ENCODE results near the gene EIF4G2. TPM values are rescaled to one million over a fixed set of nuclear protein-coding genes. Genes with fewer than 3 reads are reported as not detected.

EIF4G2 gene
- total and polyA plus RNA-seq, 11 donors: 142 to 1,111 (median 796) TPM

GRCh38 chr11:10797001-10797400, 11.7 kb downstream of the EIF4G2 start:
- no peak for TF ChIP-seq POLR2A (IDR thresholded peaks at IDR 0.05)
- no peak for TF ChIP-seq CTCF (IDR thresholded peaks at IDR 0.05)
- Histone ChIP-seq H3K4me3 (no peak overlapping the region), H3K4me1 (peaks cover 0 to 60% (median 14%) of the 10 kb centered on the region in 12 donors), H3K27me3 (no peaks in the 10 kb centered on the region), H3K9me3 (no peaks in the 10 kb centered on the region), H3K36me3 (peaks cover 8 to 72% (median 66%) of the 10 kb centered on the region in 9 donors), H3K27ac (no peak overlapping the region)
- ATAC-seq (no peak), DNase-seq (no peak)
- 90 to 95% (median 91%) methylated on average over 2 of the region's 2 CpGs for WGBS, 4 donors
- intact Hi-C loops (cut with DNase I): loop anchor here in 6 of 10 donors (5.0 to 10.0 kb wide), 5 partner anchors 128 to 998 kb away; no protein-coding TSS in a partner anchor

- Histone ChIP-seq H3K27ac (no peak overlapping the region), H3K9me3 (no peaks in the 10 kb centered on the region), H3K36me3 (peaks cover 8 to 64% (median 58%) of the 10 kb centered on the region in 9 donors), H3K4me3 (no peak overlapping the region), H3K4me1 (peaks cover 0 to 52% (median 10%) of the 10 kb centered on the region in 12 donors), H3K27me3 (no peaks in the 10 kb centered on the region)
- TF ChIP-seq CTCF (IDR thresholded peaks at IDR 0.05): no peak
- TF ChIP-seq POLR2A (IDR thresholded peaks at IDR 0.05): no peak
- ATAC-seq (peak in 1 of 4 donors; percentile 5), DNase-seq (no peak)
- WGBS, 4 donors: 44 to 57% (median 49%) methylated on average over 2 of the region's 2 CpGs
- intact Hi-C loops (cut with DNase I): loop anchor here in 6 of 10 donors (5.0 to 10.0 kb wide), 5 partner anchors 129 to 999 kb away; no protein-coding TSS in a partner anchor
Measured at GRCh38 chr11:10796191-10796590, 12.5 kb downstream of the EIF4G2 start.

- no peak overlapping the region for H3K27ac ChIP-seq
- no peaks in the 10 kb centered on the region for H3K27me3 ChIP-seq
- peaks cover 4 to 38% (median 33%) of the 10 kb centered on the region in 9 donors for H3K36me3 ChIP-seq
- TF ChIP-seq POLR2A (IDR thresholded peaks at IDR 0.05) (no peak), CTCF (IDR thresholded peaks at IDR 0.05) (no peak)
- intact Hi-C loops (cut with DNase I): loop anchor here (2.0 to 10.0 kb wide), 12 partner anchors 114 to 1001 kb away; no protein-coding TSS in a partner anchor
- no peak overlapping the region for H3K4me3 ChIP-seq
- DNase-seq (no peak), ATAC-seq (no peak)
- no peaks in the 10 kb centered on the region for H3K9me3 ChIP-seq
- peaks cover 0 to 29% (median 7%) of the 10 kb centered on the region in 12 donors for H3K4me1 ChIP-seq
- 71 to 77% (median 72%) methylated on average over 11 of the region's 11 CpGs for WGBS, 4 donors
Measured at GRCh38 chr11:10793470-10794255, 15.1 kb downstream of the EIF4G2 start.

GRCh38 chr11:10792385-10793068, 16.2 kb downstream of the EIF4G2 start:
- peak; percentile 91 to 96 (median 92) for ATAC-seq
- Histone ChIP-seq H3K9me3 (no peaks in the 10 kb centered on the region), H3K27me3 (no peaks in the 10 kb centered on the region), H3K36me3 (peaks cover 0 to 27% (median 21%) of the 10 kb centered on the region in 9 donors), H3K4me3 (peak overlapping the region in 5 of 12 donors; percentile 3 to 41 (median 10)), H3K4me1 (peaks cover 0 to 17% (median 5%) of the 10 kb centered on the region in 12 donors), H3K27ac (no peak overlapping the region)
- intact Hi-C loops (cut with DNase I): loop anchor here (2.0 to 10.0 kb wide), 12 partner anchors 115 to 1002 kb away; no protein-coding TSS in a partner anchor
- WGBS, 4 donors: 10 to 12% (median 11%) methylated on average over 20 to 24 of the region's 24 CpGs
- TF ChIP-seq CTCF (IDR thresholded peaks at IDR 0.05) (peak; percentile 85 to 98 (median 92)), POLR2A (IDR thresholded peaks at IDR 0.05) (no peak)
- DNase-seq: peak; percentile 87 to 94 (median 92)

Measured in heart left ventricle (tissue), 16 donors.